Tibial artery (tissue), 4 donors: ENCODE measurements around the gene EP400.

Experiments used
- DNase-seq, 2 donors: peaks; one replicate each; pipeline ENCODE4 v3.0.0-alpha.2; 2019
- H3K27ac ChIP-seq, 2 donors: fragments of 200-600 bp; sonication (generic) in 1 of 2; 1 replicate in 1 of 2; 2 replicates in 1 of 2; pipeline ENCODE4 v1.5.1; 2018 to 2019; ENCODE audit warnings: mild to moderate bottlenecking in 1 of 2
- H3K27me3 ChIP-seq, 2 donors: fragments of 200-600 bp; sonication (generic) in 1 of 2; one replicate each; pipeline versions ENCODE4 v1.5.1 to v1.6.0; 2016 to 2019
- H3K36me3 ChIP-seq, 3 donors: fragments of 200-600 bp; sonication (generic) in 2 of 3; one replicate each; pipeline ENCODE4 v1.5.1; 2016 to 2019; ENCODE audit warnings: mild to moderate bottlenecking in 2 of 3
- H3K4me1 ChIP-seq, 4 donors: fragments of 200-600 bp; sonication (generic) in 2 of 4; 1 replicate in 3 of 4; 2 replicates in 1 of 4; pipeline ENCODE4 v1.5.1; 2016 to 2019
- H3K4me3 ChIP-seq, 2 donors: fragments of 200-600 bp; sonication (generic) in 1 of 2; 1 replicate in 1 of 2; 2 replicates in 1 of 2; pipeline ENCODE4 v1.5.1; 2018 to 2019; ENCODE audit warnings: mild to moderate bottlenecking in 2 of 2
- H3K9me3 ChIP-seq, 3 donors: fragments of 200-600 bp; sonication (generic) in 1 of 3; one replicate each; pipeline ENCODE4 v1.5.1; 2016 to 2019
- CTCF ChIP-seq, 2 experiments: fragments of 200-600 bp in 1 of 2; fragments of 450-650 bp in 1 of 2; IDR thresholded peaks; one replicate each; pipeline ENCODE4 v1.5.1; 2017 to 2019; ENCODE audit warnings: antibody characterized with exemption in 2 of 2, mild to moderate bottlenecking in 1 of 2, moderate library complexity in 1 of 2
- intact Hi-C: fragments of 100-400 bp; cut with DNase I; formaldehyde crosslinking; loops from one replicate; pipeline ENCODE4 v1.15.0; 2023; ENCODE audit warnings: low total_unique reads

Gene EP400

GRCh38 chr12:131987552-131987951 lies 37.8 kb downstream of the EP400 start:
- Histone ChIP-seq H3K4me1 (no peaks in the 10 kb centered on the region), H3K36me3 (peaks cover 69 to 100% (median 85%) of the 10 kb centered on the region in 3 donors), H3K9me3 (no peaks in the 10 kb centered on the region), H3K27ac (no peak overlapping the region), H3K27me3 (no peaks in the 10 kb centered on the region), H3K4me3 (no peak overlapping the region)
- TF ChIP-seq CTCF (IDR thresholded peaks at IDR 0.05) = no peak
- DNase-seq = no peak
- intact Hi-C loops = no loop called here

- H3K9me3 ChIP-seq = no peaks in the 10 kb centered on the region
- no peaks in the 10 kb centered on the region for H3K27me3 ChIP-seq
- TF ChIP-seq CTCF (IDR thresholded peaks at IDR 0.05) = no peak
- H3K27ac ChIP-seq = no peak overlapping the region
- no peak for DNase-seq
- intact Hi-C loops = no loop called here
- no peaks in the 10 kb centered on the region for H3K4me1 ChIP-seq
- peaks cover 69 to 100% (median 85%) of the 10 kb centered on the region in 3 donors for H3K36me3 ChIP-seq
- no peak overlapping the region for H3K4me3 ChIP-seq
Observed at GRCh38 chr12:131988054-131988796, 38.5 kb downstream of the EP400 start.

- intact Hi-C loops = no loop called here
- Histone ChIP-seq H3K27ac (no peak overlapping the region), H3K4me3 (no peak overlapping the region), H3K36me3 (peaks cover 74 to 100% (median 88%) of the 10 kb centered on the region in 3 donors), H3K4me1 (no peaks in the 10 kb centered on the region), H3K9me3 (no peaks in the 10 kb centered on the region), H3K27me3 (no peaks in the 10 kb centered on the region)
- no peak for DNase-seq
- no peak for TF ChIP-seq CTCF (IDR thresholded peaks at IDR 0.05)
Observed at GRCh38 chr12:131989021-131989420, 39.3 kb downstream of the EP400 start.

- H3K36me3 ChIP-seq = peaks cover 72 to 100% (median 93%) of the 10 kb centered on the region in 3 donors
- no peak for TF ChIP-seq CTCF (IDR thresholded peaks at IDR 0.05)
- DNase-seq = no peak
Observed at GRCh38 chr12:131990066-131990979, 40.6 kb downstream of the EP400 start.

GRCh38 chr12:131990980-131991305 lies 41.2 kb downstream of the EP400 start:
- DNase-seq = no peak
- Histone ChIP-seq H3K4me3 (no peak overlapping the region), H3K36me3 (peaks cover 72 to 100% (median 88%) of the 10 kb centered on the region in 3 donors), H3K4me1 (no peaks in the 10 kb centered on the region), H3K27me3 (no peaks in the 10 kb centered on the region), H3K9me3 (no peaks in the 10 kb centered on the region), H3K27ac (no peak overlapping the region)
- intact Hi-C loops = no loop called here
- TF ChIP-seq CTCF (IDR thresholded peaks at IDR 0.05) = no peak

More at GRCh38 chr12:131990066-131990979, 40.6 kb downstream of the EP400 start:
- Histone ChIP-seq H3K4me3 (no peak overlapping the region), H3K4me1 (no peaks in the 10 kb centered on the region), H3K27ac (no peak overlapping the region), H3K9me3 (no peaks in the 10 kb centered on the region), H3K27me3 (no peaks in the 10 kb centered on the region)
- intact Hi-C loops = no loop called here
